ENCODE data around the gene CLCN3.

The CLCN3 gene

DNA sequence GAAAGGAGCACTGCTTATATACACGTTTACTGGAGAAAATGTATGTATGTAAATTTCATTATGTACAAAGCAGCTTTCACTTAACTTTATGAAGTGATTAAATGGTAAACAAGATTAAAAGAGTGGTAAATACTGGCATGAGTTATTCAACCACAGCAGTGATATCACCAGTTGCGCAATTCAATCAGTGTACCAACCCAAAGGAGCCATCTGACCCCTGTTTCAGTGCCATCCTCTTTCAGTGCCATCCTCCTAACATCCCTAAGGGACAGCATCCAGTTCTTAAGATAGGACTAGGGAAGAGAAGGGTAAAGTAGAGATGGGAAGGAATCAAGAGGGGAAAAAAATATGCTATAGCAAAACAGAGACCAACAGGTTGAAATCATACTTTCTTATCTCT is 121.2 kb downstream of the CLCN3 start:
- no peak for TF ChIP-seq CTCF (IDR thresholded peaks at IDR 0.05; ENCODE audit: low read depth, low read length)
- H3K4me1 ChIP-seq = no peaks in the 10 kb centered on the region
- H3K9me3 ChIP-seq = no peaks in the 10 kb centered on the region
- no peaks in the 10 kb centered on the region for H3K27me3 ChIP-seq
- no peak for DNase-seq
- no peaks in the 10 kb centered on the region for H3K36me3 ChIP-seq
- H3K4me3 ChIP-seq (ENCODE audit: low read depth, low read length) = no peak overlapping the region

- Histone ChIP-seq H3K27me3 (no peaks in the 10 kb centered on the region), H3K36me3 (peaks cover 4% of the 10 kb centered on the region; the same call in 1 of the 2 replicates), H3K9me3 (no peaks in the 10 kb centered on the region), H3K4me1 (no peaks in the 10 kb centered on the region), H3K4me3 (ENCODE audit: low read depth, low read length) (no peak overlapping the region)
- DNase-seq = no peak
- no peak for TF ChIP-seq CTCF (IDR thresholded peaks at IDR 0.05; ENCODE audit: low read depth, low read length)
Measured at GRCh38 chr4:169744601-169745000, 124.2 kb downstream of the CLCN3 start.

DNA sequence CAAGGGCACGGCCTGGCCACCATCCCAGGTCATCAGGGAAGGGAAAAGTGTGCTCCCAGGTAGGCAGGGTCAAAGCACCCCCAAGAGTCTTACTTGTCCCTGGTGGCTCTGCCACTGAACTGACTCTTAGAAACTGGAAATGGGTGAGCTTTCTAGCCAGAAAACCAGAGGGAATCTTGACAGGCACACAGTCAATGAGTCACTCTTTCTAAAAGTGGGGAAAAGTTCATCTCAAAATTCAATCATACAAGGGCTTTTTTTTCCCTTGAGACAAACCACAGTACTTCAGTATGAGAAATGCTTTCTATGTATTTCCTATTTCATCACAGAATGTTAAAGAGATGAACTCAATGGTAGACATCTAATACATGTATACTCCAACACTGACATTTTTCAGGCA is 124.9 kb downstream of the CLCN3 start:
- TF ChIP-seq CTCF (IDR thresholded peaks at IDR 0.05; ENCODE audit: low read depth, low read length) = no peak
- no peaks in the 10 kb centered on the region for H3K4me1 ChIP-seq
- no peaks in the 10 kb centered on the region for H3K27me3 ChIP-seq
- no peak overlapping the region for H3K4me3 ChIP-seq (ENCODE audit: low read depth, low read length)
- no peaks in the 10 kb centered on the region for H3K9me3 ChIP-seq
- peaks cover 4% of the 10 kb centered on the region for H3K36me3 ChIP-seq
- DNase-seq = no peak

DNA sequence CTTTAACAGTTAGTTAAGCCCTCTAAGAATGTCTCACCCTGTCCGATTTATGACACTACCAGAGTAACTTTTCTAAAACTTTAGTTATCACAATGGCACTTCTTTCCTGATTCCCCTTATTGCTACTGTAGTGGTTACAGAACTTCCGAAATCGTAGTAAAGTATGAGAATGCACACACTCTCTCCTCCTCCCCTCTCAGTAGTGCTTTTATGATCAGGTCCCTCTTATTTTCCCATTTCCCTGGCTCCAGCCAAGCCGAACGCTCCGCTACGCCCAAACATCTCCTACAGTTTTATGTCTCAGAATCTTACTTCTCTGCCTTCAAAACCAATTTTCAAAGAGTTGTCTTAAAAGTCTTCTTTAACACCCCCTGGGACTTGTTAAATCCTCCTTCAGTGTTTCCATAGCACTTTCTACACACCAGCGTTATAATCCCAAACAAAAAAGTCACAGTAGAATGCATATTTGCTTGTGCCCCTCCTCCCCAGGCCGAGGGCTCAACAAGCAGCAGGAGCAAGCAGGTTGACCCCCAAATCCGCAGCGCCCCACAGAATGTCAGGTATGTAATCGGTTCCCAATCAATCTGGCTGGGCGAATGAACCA is 136.7 kb downstream of the CLCN3 start:
- no peak for DNase-seq
- Histone ChIP-seq H3K4me1 (no peaks in the 10 kb centered on the region), H3K36me3 (peaks cover 4% of the 10 kb centered on the region), H3K9me3 (no peaks in the 10 kb centered on the region), H3K4me3 (ENCODE audit: low read depth, low read length) (peak overlapping the region; percentile 97), H3K27me3 (no peaks in the 10 kb centered on the region)
- TF ChIP-seq CTCF (IDR thresholded peaks at IDR 0.05; ENCODE audit: low read depth, low read length) = no peak

GRCh38 chr4:169757575-169758184 is 137.3 kb downstream of the CLCN3 start, which contains the start of gene HPF1:
Gene HPF1 (minus strand): TSS chr4:169757944. CDS start chr4:169757877, 67 bp downstream.
- no peaks in the 10 kb centered on the region for H3K4me1 ChIP-seq
- DNase-seq = peak; percentile 96

More at GRCh38 chr4:169757575-169758184, 137.3 kb downstream of the CLCN3 start, which contains the start of gene HPF1:
- peak within 1 kb of the TSS; percentile 97 for H3K4me3 ChIP-seq (ENCODE audit: low read depth, low read length)
- H3K9me3 ChIP-seq = no peaks in the 10 kb centered on the region
- TF ChIP-seq CTCF (IDR thresholded peaks at IDR 0.05; ENCODE audit: low read depth, low read length) = no peak
- H3K27me3 ChIP-seq = no peaks in the 10 kb centered on the region
- H3K36me3 ChIP-seq = peaks cover 4% of the 10 kb centered on the region

All from BE2C (cell line).